PC-9 (cell line): ENCODE measurements around the gene HGD.

Experiments used
- EZH2 ChIP-seq: fragments of 200-600 bp; sonication (generic); IDR thresholded peaks from 2 replicates; pipeline ENCODE4 v1.8.0; 2017; ENCODE audit warnings: antibody characterized with exemption, low read depth
- TF ChIP-seq, protein P1 (sequence below): fragments of 200-600 bp; sonication (generic); conservative IDR thresholded peaks from 2 replicates; pipeline ENCODE4 v1.6.1; 2017; ENCODE audit warnings: mixed run types, antibody characterized with exemption, mild to moderate bottlenecking, moderate library complexity

DNA sequence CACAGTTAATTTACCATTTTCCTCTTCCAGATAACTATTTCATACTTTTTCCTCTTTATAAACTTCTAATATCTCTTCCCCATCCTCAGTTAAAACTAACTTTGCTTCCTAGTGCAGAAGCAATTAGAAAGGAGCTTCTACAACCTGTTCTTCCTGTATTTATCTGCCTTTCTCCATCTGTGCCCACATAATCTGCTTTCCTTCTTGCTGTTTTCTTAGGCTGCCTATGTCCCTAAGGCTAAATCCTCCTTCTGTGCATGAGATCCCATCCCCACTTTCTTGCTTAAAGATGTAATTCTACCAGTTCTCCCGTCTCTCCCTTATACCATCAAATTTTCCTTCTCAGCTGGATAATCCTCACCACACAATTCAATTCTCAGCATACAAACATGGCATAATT is 28.3 kb upstream of the HGD start:
- TF ChIP-seq, protein P1, sequence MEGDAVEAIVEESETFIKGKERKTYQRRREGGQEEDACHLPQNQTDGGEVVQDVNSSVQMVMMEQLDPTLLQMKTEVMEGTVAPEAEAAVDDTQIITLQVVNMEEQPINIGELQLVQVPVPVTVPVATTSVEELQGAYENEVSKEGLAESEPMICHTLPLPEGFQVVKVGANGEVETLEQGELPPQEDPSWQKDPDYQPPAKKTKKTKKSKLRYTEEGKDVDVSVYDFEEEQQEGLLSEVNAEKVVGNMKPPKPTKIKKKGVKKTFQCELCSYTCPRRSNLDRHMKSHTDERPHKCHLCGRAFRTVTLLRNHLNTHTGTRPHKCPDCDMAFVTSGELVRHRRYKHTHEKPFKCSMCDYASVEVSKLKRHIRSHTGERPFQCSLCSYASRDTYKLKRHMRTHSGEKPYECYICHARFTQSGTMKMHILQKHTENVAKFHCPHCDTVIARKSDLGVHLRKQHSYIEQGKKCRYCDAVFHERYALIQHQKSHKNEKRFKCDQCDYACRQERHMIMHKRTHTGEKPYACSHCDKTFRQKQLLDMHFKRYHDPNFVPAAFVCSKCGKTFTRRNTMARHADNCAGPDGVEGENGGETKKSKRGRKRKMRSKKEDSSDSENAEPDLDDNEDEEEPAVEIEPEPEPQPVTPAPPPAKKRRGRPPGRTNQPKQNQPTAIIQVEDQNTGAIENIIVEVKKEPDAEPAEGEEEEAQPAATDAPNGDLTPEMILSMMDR, result no peak
- no peak for TF ChIP-seq EZH2
